Thoracic aorta (tissue), 2 donors: ENCODE results near the gene CMKLR1. TPM values are rescaled to one million over a fixed set of nuclear protein-coding genes. Genes with fewer than 3 reads are reported as not detected.

Experiments
- ATAC-seq: fragments of 150-250 bp; one replicate; pipeline ENCODE4 v1.8.0; 2017; ENCODE audit warnings: low read depth; ENCODE audit not compliant: insufficient number of reproducible peaks, low FRiP score
- DNase-seq: peaks from one replicate; pipeline ENCODE4 v3.0.0-alpha.2; 2020; ENCODE audit warnings: low spot score
- H3K27ac ChIP-seq, 2 donors: fragments of 200-600 bp; sonication (generic); 1 replicate in 1 of 2; 2 replicates in 1 of 2; pipeline ENCODE4 v1.5.1; 2016; ENCODE audit warnings: mild to moderate bottlenecking in 2 of 2, moderate library complexity in 2 of 2
- H3K27me3 ChIP-seq: fragments of 200-600 bp; sonication (generic); replicated peaks from 2 replicates; pipeline ENCODE4 v1.6.0; 2016; ENCODE audit warnings: mild to moderate bottlenecking; ENCODE audit not compliant: insufficient read depth
- H3K36me3 ChIP-seq: fragments of 200-600 bp; sonication (generic); one replicate; pipeline ENCODE4 v1.5.1; 2016
- H3K4me1 ChIP-seq, 2 donors: fragments of 200-600 bp; sonication (generic); 1 replicate in 1 of 2; 2 replicates in 1 of 2; pipeline versions ENCODE4 v1.5.1 to v1.6.0; 2016; ENCODE audit warnings: low read depth in 2 of 2, mild to moderate bottlenecking in 1 of 2; ENCODE audit not compliant: control insufficient read depth in 1 of 2
- H3K4me3 ChIP-seq: fragments of 200-600 bp; sonication (generic); 2 replicates; pipeline ENCODE4 v1.5.1; 2016; ENCODE audit warnings: mild to moderate bottlenecking
- H3K9me3 ChIP-seq: fragments of 200-600 bp; sonication (generic); 2 replicates; pipeline ENCODE4 v1.5.1; 2016
- total RNA-seq, 2 donors: library from RNA; depleted of rRNA; stranded (reverse); fragments of >200 nt; gene quantifications; one replicate each; pipeline versions ENCODE4 v1.1.0 to v1.2.3, GENCODE V29; 2016
- TF ChIP-seq, protein P1 (sequence below): fragments of 200-600 bp; sonication (generic); IDR thresholded peaks from one replicate; pipeline ENCODE4 v1.5.1; 2019; ENCODE audit warnings: antibody characterized with exemption

The CMKLR1 gene
- total RNA-seq, 2 donors from 2014 or later, result 56.6 to 73.8 TPM

DNA sequence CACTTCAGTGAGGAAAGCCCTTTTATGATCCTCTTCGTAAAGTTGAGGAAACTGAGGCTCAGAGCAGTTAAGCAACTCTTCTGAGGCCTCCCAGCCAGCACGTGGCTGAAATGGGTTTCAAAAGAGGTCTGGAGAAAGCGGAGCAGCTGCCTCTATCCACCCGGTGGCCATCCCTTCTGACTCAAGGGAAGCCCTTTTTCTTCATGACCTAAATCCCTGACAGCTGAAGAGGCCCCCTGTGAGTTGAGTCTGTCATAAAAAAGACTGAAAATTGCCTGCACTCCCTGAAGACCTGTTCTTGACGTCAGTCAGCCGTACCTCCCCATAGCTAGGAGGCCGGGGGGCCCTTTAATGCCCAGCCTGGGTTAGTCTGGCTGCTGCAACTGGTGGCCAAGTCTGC lies 10.7 kb downstream of the CMKLR1 start:
- Histone ChIP-seq H3K4me3 (no peak overlapping the region), H3K27ac (peak overlapping the region; percentile 32 to 55), H3K36me3 (peaks cover 7% of the 10 kb centered on the region), H3K9me3 (no peaks in the 10 kb centered on the region), H3K27me3 (no peaks in the 10 kb centered on the region), H3K4me1 (peaks cover 24 to 59% of the 10 kb centered on the region in 2 donors)
- TF ChIP-seq, protein P1, sequence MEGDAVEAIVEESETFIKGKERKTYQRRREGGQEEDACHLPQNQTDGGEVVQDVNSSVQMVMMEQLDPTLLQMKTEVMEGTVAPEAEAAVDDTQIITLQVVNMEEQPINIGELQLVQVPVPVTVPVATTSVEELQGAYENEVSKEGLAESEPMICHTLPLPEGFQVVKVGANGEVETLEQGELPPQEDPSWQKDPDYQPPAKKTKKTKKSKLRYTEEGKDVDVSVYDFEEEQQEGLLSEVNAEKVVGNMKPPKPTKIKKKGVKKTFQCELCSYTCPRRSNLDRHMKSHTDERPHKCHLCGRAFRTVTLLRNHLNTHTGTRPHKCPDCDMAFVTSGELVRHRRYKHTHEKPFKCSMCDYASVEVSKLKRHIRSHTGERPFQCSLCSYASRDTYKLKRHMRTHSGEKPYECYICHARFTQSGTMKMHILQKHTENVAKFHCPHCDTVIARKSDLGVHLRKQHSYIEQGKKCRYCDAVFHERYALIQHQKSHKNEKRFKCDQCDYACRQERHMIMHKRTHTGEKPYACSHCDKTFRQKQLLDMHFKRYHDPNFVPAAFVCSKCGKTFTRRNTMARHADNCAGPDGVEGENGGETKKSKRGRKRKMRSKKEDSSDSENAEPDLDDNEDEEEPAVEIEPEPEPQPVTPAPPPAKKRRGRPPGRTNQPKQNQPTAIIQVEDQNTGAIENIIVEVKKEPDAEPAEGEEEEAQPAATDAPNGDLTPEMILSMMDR, result no peak
- ATAC-seq, result no peak
- no peak for DNase-seq

DNA sequence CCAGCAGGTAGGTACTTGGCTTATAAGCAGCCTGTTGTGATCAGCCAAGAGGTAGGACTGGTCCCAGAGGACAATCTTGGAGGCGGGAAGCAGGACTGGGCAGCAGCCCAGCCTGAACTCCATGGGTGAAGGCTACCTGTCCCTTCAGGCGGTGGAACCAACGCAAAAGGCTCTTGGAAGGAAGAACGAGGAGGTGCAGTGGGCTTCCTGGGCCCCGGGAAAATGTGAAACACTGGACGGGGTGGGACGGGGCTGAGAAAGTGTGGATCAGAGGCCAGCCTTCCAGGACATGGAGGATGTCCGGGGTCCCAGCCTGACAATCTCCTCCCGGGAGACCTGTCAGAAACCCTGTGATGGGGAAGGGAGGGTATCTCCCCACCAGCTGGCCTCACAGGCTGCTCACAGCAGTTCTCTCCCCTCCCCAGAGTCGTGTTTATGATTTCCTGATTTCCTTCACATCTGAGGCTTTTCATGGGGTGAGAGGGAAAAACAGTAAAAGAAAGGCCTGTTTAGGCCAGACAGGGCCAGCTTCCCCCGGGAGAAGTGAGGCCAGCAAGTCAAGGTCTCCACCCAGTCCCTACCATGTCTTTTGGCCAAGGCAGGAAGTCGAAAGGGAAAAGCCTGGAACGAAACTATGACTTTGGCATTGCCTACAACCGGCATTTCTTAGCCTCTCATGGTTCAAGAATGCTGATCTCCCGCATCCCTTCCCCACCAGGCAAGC lies 11.3 kb downstream of the CMKLR1 start:
- no peak for ATAC-seq
- no peak for DNase-seq
- Histone ChIP-seq H3K36me3 (peaks cover 7% of the 10 kb centered on the region), H3K4me3 (no peak overlapping the region), H3K9me3 (no peaks in the 10 kb centered on the region), H3K27me3 (no peaks in the 10 kb centered on the region), H3K27ac (peak overlapping the region; percentile 32 to 55), H3K4me1 (peaks cover 22 to 55% of the 10 kb centered on the region in 2 donors)
- TF ChIP-seq, protein P1, result no peak

DNA sequence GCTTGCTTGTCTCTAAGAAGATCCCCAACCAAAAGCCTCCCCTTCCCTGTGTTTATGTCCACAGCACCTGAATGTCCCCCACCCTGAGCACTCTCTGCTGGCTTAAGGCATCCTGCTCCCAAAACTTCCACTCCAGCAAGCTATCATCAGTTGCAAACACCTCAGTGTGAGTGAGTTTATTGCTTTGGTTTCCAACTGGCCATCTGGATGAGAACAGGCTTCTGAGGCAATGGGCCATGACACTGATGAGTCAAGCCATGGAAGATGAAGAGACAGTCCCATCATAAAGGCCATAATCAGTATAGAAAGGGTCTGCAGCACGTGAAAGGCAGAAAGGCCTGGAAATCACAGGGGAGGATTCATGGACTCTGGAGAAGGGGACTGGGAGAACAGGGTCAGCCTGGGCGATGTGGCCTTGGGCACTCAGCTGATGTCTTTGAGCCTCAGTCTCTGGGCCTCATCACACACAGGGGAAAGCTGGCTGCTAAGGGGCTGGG lies 12.8 kb downstream of the CMKLR1 start:
- Histone ChIP-seq H3K27me3 (no peaks in the 10 kb centered on the region), H3K36me3 (peaks cover 7% of the 10 kb centered on the region), H3K9me3 (no peaks in the 10 kb centered on the region), H3K4me1 (peaks cover 26 to 63% of the 10 kb centered on the region in 2 donors), H3K4me3 (no peak overlapping the region), H3K27ac (no peak overlapping the region)
- ATAC-seq (no peak), DNase-seq (no peak)
- TF ChIP-seq, protein P1, result no peak

DNA sequence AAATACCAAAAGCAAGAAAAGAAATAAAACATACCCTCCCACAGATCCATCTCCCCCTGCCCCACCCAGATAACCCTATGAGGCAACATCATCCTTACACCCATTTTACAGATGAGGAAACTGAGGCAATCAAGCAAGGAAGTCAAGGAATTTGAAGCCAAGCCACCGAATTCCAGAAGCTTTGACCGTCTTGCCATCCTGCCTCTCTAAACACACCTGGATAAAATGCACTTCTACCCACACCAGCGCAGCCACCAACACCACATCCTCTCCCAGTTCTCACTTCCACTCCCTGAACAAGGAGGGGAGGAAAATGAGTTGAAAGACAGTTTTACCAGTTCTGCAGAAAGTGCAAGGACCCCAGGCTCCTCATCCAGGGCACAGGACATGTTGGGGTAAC lies 13.6 kb downstream of the CMKLR1 start:
- Histone ChIP-seq H3K4me3 (no peak overlapping the region), H3K27me3 (no peaks in the 10 kb centered on the region), H3K36me3 (peaks cover 7% of the 10 kb centered on the region), H3K27ac (no peak overlapping the region), H3K9me3 (no peaks in the 10 kb centered on the region), H3K4me1 (peaks cover 30 to 67% of the 10 kb centered on the region in 2 donors)
- DNase-seq (no peak), ATAC-seq (no peak)
- TF ChIP-seq, protein P1, result no peak

DNA sequence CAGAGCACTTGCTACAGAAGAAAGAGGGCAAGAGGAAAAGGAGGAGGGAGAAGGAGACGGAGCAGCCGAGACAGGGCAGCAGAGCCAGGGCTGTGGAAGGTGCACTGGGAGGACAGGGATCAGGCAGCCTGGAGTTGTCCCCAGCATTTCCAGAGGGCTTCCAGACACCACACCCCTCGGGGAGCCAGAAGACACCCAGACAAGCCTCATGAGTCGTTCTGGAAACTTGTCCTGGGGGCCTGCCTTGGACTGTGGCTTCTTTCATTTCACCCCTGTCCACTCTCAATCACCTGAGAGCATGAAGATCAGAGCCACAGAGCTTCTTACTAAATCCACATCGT lies 14.1 kb downstream of the CMKLR1 start:
- Histone ChIP-seq H3K4me1 (peaks cover 31 to 73% of the 10 kb centered on the region in 2 donors), H3K4me3 (no peak overlapping the region), H3K36me3 (peaks cover 7% of the 10 kb centered on the region), H3K27ac (peak overlapping the region; percentile 45 to 54), H3K27me3 (no peaks in the 10 kb centered on the region), H3K9me3 (no peaks in the 10 kb centered on the region)
- TF ChIP-seq, protein P1, result no peak
- ATAC-seq (no peak), DNase-seq (no peak)
